ENCODE data around the gene TMEM37.

Gene TMEM37

GRCh38 chr2:119417908-119418307, 13.7 kb upstream of the TMEM37 start:
- no peak for DNase-seq (ENCODE audit: low read depth, low spot score)

GRCh38 chr2:119419065-119419464, 12.6 kb upstream of the TMEM37 start:
- no peak for DNase-seq (ENCODE audit: low read depth, low spot score)

- no peak for DNase-seq (ENCODE audit: low read depth, low spot score)
Observed at GRCh38 chr2:119419803-119420508, 11.7 kb upstream of the TMEM37 start.

GRCh38 chr2:119421304-119421703, 10.3 kb upstream of the TMEM37 start:
- no peak for DNase-seq (ENCODE audit: low read depth, low spot score)

- no peak for DNase-seq (ENCODE audit: low read depth, low spot score)
Observed at GRCh38 chr2:119421741-119422140, 9.9 kb upstream of the TMEM37 start.

- DNase-seq (ENCODE audit: low read depth, low spot score), result no peak
Observed at GRCh38 chr2:119422360-119423107, 9.1 kb upstream of the TMEM37 start.

GRCh38 chr2:119423108-119423444, 8.6 kb upstream of the TMEM37 start:
- no peak for DNase-seq (ENCODE audit: low read depth, low spot score)

GRCh38 chr2:119423811-119424210, 7.8 kb upstream of the TMEM37 start:
- DNase-seq (ENCODE audit: low read depth, low spot score), result no peak

- no peak for DNase-seq (ENCODE audit: low read depth, low spot score)
Observed at GRCh38 chr2:119424284-119425118, 7.2 kb upstream of the TMEM37 start.

- no peak for DNase-seq (ENCODE audit: low read depth, low spot score)
Observed at GRCh38 chr2:119425119-119425405, 6.6 kb upstream of the TMEM37 start.

- no peak for DNase-seq (ENCODE audit: low read depth, low spot score)
Observed at GRCh38 chr2:119425620-119426395, 5.8 kb upstream of the TMEM37 start.

GRCh38 chr2:119426396-119426675, 5.3 kb upstream of the TMEM37 start:
- no peak for DNase-seq (ENCODE audit: low read depth, low spot score)

- DNase-seq (ENCODE audit: low read depth, low spot score), result no peak
Observed at GRCh38 chr2:119426801-119427395, 4.8 kb upstream of the TMEM37 start.

GRCh38 chr2:119427756-119428155, 3.9 kb upstream of the TMEM37 start:
- no peak for DNase-seq (ENCODE audit: low read depth, low spot score)

- DNase-seq (ENCODE audit: low read depth, low spot score), result no peak
Observed at GRCh38 chr2:119428488-119429224, 3.0 kb upstream of the TMEM37 start.

- no peak for DNase-seq (ENCODE audit: low read depth, low spot score)
Observed at GRCh38 chr2:119429225-119429981, 2.3 kb upstream of the TMEM37 start.

- DNase-seq (ENCODE audit: low read depth, low spot score), result no peak
Observed at GRCh38 chr2:119430023-119430498, 1.6 kb upstream of the TMEM37 start.

- no peak for DNase-seq (ENCODE audit: low read depth, low spot score)
Observed at GRCh38 chr2:119431976-119432850, 559 bp downstream of the TMEM37 start.

- DNase-seq (ENCODE audit: low read depth, low spot score), result no peak
Observed at GRCh38 chr2:119432851-119433522, 1.3 kb downstream of the TMEM37 start.

All from activated CD4-positive, CD25-positive, alpha-beta regulatory T cell treated with anti-CD3 and anti-CD28 coated beads, Interleukin-2, amount 50 U/mL, for 16 hours (primary cell).